Lower leg skin (tissue), 3 donors: Measurements from ENCODE around the gene CAMSAP2.

Source experiments
- POLR2A ChIP-seq, 2 donors: fragments of 450-650 bp; IDR thresholded peaks; one replicate each; pipeline ENCODE4 v1.6.1; 2016 to 2017; ENCODE audit warnings: antibody characterized with exemption in 2 of 2, mild to moderate bottlenecking in 1 of 2, moderate library complexity in 1 of 2
- TF ChIP-seq, protein P1 (sequence below), 3 donors: fragments of 450-650 bp; IDR thresholded peaks; one replicate each; pipeline ENCODE4 v1.5.1; 2016; ENCODE audit warnings: antibody characterized with exemption in 3 of 3, mild to moderate bottlenecking in 3 of 3, moderate library complexity in 2 of 3

DNA sequence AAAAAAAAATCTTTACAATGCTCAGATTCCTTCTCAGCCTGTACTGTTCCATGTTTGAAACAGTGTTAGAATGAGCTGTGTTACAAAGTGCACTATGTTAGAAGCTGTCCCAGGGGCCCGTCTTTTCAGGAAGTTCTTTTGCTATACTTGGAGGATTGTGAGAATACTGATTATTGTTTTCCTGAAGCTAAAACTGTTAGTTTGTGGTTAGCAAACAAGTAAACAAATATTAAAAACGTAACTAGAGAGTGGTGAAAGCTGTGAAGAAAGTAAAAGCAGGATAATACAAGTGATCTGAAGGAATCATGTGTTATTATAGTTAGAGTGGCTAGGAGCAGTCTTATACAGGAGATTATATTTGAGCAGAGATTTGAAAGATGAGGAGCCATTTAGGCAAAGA, 35.6 kb downstream of the CAMSAP2 start:
- TF ChIP-seq, protein P1, sequence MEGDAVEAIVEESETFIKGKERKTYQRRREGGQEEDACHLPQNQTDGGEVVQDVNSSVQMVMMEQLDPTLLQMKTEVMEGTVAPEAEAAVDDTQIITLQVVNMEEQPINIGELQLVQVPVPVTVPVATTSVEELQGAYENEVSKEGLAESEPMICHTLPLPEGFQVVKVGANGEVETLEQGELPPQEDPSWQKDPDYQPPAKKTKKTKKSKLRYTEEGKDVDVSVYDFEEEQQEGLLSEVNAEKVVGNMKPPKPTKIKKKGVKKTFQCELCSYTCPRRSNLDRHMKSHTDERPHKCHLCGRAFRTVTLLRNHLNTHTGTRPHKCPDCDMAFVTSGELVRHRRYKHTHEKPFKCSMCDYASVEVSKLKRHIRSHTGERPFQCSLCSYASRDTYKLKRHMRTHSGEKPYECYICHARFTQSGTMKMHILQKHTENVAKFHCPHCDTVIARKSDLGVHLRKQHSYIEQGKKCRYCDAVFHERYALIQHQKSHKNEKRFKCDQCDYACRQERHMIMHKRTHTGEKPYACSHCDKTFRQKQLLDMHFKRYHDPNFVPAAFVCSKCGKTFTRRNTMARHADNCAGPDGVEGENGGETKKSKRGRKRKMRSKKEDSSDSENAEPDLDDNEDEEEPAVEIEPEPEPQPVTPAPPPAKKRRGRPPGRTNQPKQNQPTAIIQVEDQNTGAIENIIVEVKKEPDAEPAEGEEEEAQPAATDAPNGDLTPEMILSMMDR (IDR thresholded peaks at IDR 0.05), result no peak
- no peak for TF ChIP-seq POLR2A (IDR thresholded peaks at IDR 0.05)
